ENCODE measurements around the gene OR2G3.

Gene OR2G3

GRCh38 chr1:247605286-247605685 is at the start of gene OR2G3:
Gene OR2G3, plus strand, starts transcription at chr1:247605586. Its CDS starts 0 bp downstream, at chr1:247605586.
- no peak within 1 kb of the TSS for H3K4me3 ChIP-seq (ENCODE audit: low read length)
- no peak for TF ChIP-seq ZNF274 (IDR thresholded peaks at IDR 0.05; ENCODE audit: low read depth, low read length)

GRCh38 chr1:247557926-247558674 is 47.3 kb upstream of the OR2G3 start:
- TF ChIP-seq ZNF274 (IDR thresholded peaks at IDR 0.05; ENCODE audit: low read depth, low read length): no peak
- H3K4me3 ChIP-seq (ENCODE audit: low read length): no peak overlapping the region

GRCh38 chr1:247561711-247562110 is 43.7 kb upstream of the OR2G3 start:
- no peak overlapping the region for H3K4me3 ChIP-seq (ENCODE audit: low read length)
- no peak for TF ChIP-seq ZNF274 (IDR thresholded peaks at IDR 0.05; ENCODE audit: low read depth, low read length)

- no peak for TF ChIP-seq ZNF274 (IDR thresholded peaks at IDR 0.05; ENCODE audit: low read depth, low read length)
- H3K4me3 ChIP-seq (ENCODE audit: low read length): no peak overlapping the region
These were observed 43.2 kb upstream of the OR2G3 start for GRCh38 chr1:247562198-247562597.

- no peak for TF ChIP-seq ZNF274 (IDR thresholded peaks at IDR 0.05; ENCODE audit: low read depth, low read length)
- no peak overlapping the region for H3K4me3 ChIP-seq (ENCODE audit: low read length)
These were observed 31.1 kb upstream of the OR2G3 start for GRCh38 chr1:247574236-247574635.

GRCh38 chr1:247574664-247575063 is 30.7 kb upstream of the OR2G3 start:
- H3K4me3 ChIP-seq (ENCODE audit: low read length): no peak overlapping the region
- no peak for TF ChIP-seq ZNF274 (IDR thresholded peaks at IDR 0.05; ENCODE audit: low read depth, low read length)

- TF ChIP-seq ZNF274 (IDR thresholded peaks at IDR 0.05; ENCODE audit: low read depth, low read length): no peak
- H3K4me3 ChIP-seq (ENCODE audit: low read length): no peak overlapping the region
These were observed 28.9 kb upstream of the OR2G3 start for GRCh38 chr1:247576514-247576913.

- no peak for TF ChIP-seq ZNF274 (IDR thresholded peaks at IDR 0.05; ENCODE audit: low read depth, low read length)
- no peak overlapping the region for H3K4me3 ChIP-seq (ENCODE audit: low read length)
These were observed 26.4 kb upstream of the OR2G3 start for GRCh38 chr1:247578946-247579460.

- TF ChIP-seq ZNF274 (IDR thresholded peaks at IDR 0.05; ENCODE audit: low read depth, low read length): no peak
These were observed 17.3 kb upstream of the OR2G3 start, which contains the start of gene OR2G2 for GRCh38 chr1:247588060-247588459. Gene OR2G2, plus strand, starts transcription at chr1:247588360. Its CDS starts 0 bp downstream, at chr1:247588360.

GRCh38 chr1:247613405-247613804 is 8.0 kb downstream of the OR2G3 start:
- H3K4me3 ChIP-seq (ENCODE audit: low read length): no peak overlapping the region
- no peak for TF ChIP-seq ZNF274 (IDR thresholded peaks at IDR 0.05; ENCODE audit: low read depth, low read length)

More at GRCh38 chr1:247588060-247588459, 17.3 kb upstream of the OR2G3 start, which contains the start of gene OR2G2:
- H3K4me3 ChIP-seq (ENCODE audit: low read length): no peak within 1 kb of the TSS

GRCh38 chr1:247614625-247615024 is 9.2 kb downstream of the OR2G3 start:
- TF ChIP-seq ZNF274 (IDR thresholded peaks at IDR 0.05; ENCODE audit: low read depth, low read length): no peak
- H3K4me3 ChIP-seq (ENCODE audit: low read length): no peak overlapping the region

GRCh38 chr1:247627951-247628350 is 22.6 kb downstream of the OR2G3 start:
- no peak for TF ChIP-seq ZNF274 (IDR thresholded peaks at IDR 0.05; ENCODE audit: low read depth, low read length)
- H3K4me3 ChIP-seq (ENCODE audit: low read length): no peak overlapping the region

- TF ChIP-seq ZNF274 (IDR thresholded peaks at IDR 0.05; ENCODE audit: low read depth, low read length): no peak
- H3K4me3 ChIP-seq (ENCODE audit: low read length): no peak overlapping the region
These were observed 32.6 kb downstream of the OR2G3 start for GRCh38 chr1:247638011-247638410.

GRCh38 chr1:247638781-247639180 is 33.4 kb downstream of the OR2G3 start:
- TF ChIP-seq ZNF274 (IDR thresholded peaks at IDR 0.05; ENCODE audit: low read depth, low read length): no peak
- no peak overlapping the region for H3K4me3 ChIP-seq (ENCODE audit: low read length)

- TF ChIP-seq ZNF274 (IDR thresholded peaks at IDR 0.05; ENCODE audit: low read depth, low read length): no peak
- H3K4me3 ChIP-seq (ENCODE audit: low read length): no peak overlapping the region
These were observed 34.1 kb downstream of the OR2G3 start for GRCh38 chr1:247639381-247639981.
